B cell (primary cell): ENCODE measurements around the gene BCAR3. TPM values are rescaled to one million over a fixed set of nuclear protein-coding genes. Genes with fewer than 3 reads are reported as not detected.

Source experiments
- ATAC-seq: fragments of 200-7000 bp; cut with Tn5 transposase; one replicate; pipeline ENCODE4 v1.10.0; 2021; ENCODE audit warnings: low read depth, mild to moderate bottlenecking, moderate number of reproducible peaks, moderate library complexity
- CTCF ChIA-PET: fragments of 350-600 bp; sonication (Branson Sonifier 250); formaldehyde crosslinking; loops from one replicate; lab custom pipeline; 2021; ENCODE audit warnings: antibody characterized with exemption, inconsistent platforms; lab: Charles Lee
- POLR2A ChIA-PET: fragments of 350-600 bp; sonication (Branson Sonifier 250); formaldehyde crosslinking; loops from one replicate; lab custom pipeline; 2021; ENCODE audit warnings: antibody characterized with exemption; lab: Charles Lee
- DNase-seq: peaks from one replicate; pipeline ENCODE4 v3.0.0; 2013
- H2AFZ ChIP-seq: 2 replicates; pipeline ENCODE4 v1.6.1; 2012; ENCODE audit warnings: mild to moderate bottlenecking, low read depth, low read length; ENCODE audit not compliant: insufficient read depth, poor library complexity, severe bottlenecking
- H3K27ac ChIP-seq, 2 donors: 1 replicate in 1 of 2; 2 replicates in 1 of 2; pipeline ENCODE4 v1.5.1; 2012 to 2013; ENCODE audit warnings: low read length in 2 of 2, mild to moderate bottlenecking in 2 of 2, moderate library complexity in 1 of 2
- H3K27me3 ChIP-seq, 4 experiments: fragments of 200-600 bp in 1 of 4; sonication (generic) in 1 of 4; replicated peaks in 1 of 4; 1 replicate in 2 of 4; 2 replicates in 2 of 4; pipeline versions ENCODE4 v1.6.1 to v1.7.0; 2013 to 2016; ENCODE audit warnings: low read length in 3 of 4, mild to moderate bottlenecking in 2 of 4, mixed read lengths in 1 of 4, moderate library complexity in 1 of 4; ENCODE audit not compliant: insufficient read depth in 4 of 4, control insufficient read depth in 3 of 4; ENCODE audit errors: control extremely low read depth in 1 of 4
- H3K36me3 ChIP-seq, 2 experiments: replicated peaks in 1 of 2; 1 replicate in 1 of 2; 2 replicates in 1 of 2; pipeline versions ENCODE4 v1.6.1 to v1.7.1; 2013; ENCODE audit warnings: low read length in 1 of 2; ENCODE audit not compliant: insufficient read depth in 2 of 2, control insufficient read depth in 1 of 2; ENCODE audit errors: control extremely low read depth in 1 of 2, extremely low read depth in 1 of 2
- H3K4me1 ChIP-seq, 2 donors: fragments of 200-600 bp in 1 of 2; sonication (generic) in 1 of 2; 1 replicate in 1 of 2; 2 replicates in 1 of 2; pipeline versions ENCODE4 v1.5.1 to v1.6.1; 2013 to 2017; ENCODE audit warnings: low read length in 2 of 2; ENCODE audit not compliant: control insufficient read depth in 2 of 2, insufficient read depth in 2 of 2
- H3K4me2 ChIP-seq: replicated peaks from 2 replicates; pipeline ENCODE3; 2012; ENCODE audit warnings: mild to moderate bottlenecking, low read depth, low read length; ENCODE audit not compliant: poor library complexity, severe bottlenecking
- H3K4me3 ChIP-seq, 5 experiments: fragments of 200-600 bp in 1 of 5; sonication (generic) in 1 of 5; 1 replicate in 3 of 5; 2 replicates in 2 of 5; pipeline versions ENCODE4 v1.5.1 to v1.7.0; 2011 to 2016; ENCODE audit warnings: low read length in 4 of 5, mild to moderate bottlenecking in 4 of 5, low read depth in 2 of 5, control low read depth in 1 of 5, moderate library complexity in 1 of 5; ENCODE audit not compliant: insufficient read depth in 1 of 5; ENCODE audit errors: control extremely low read depth in 1 of 5, extremely low read depth in 1 of 5
- H3K79me2 ChIP-seq: fragments of 200-600 bp; sonication (generic); one replicate; pipeline ENCODE4 v1.6.0; 2016; ENCODE audit warnings: low read length; ENCODE audit not compliant: control insufficient read depth, insufficient read depth
- H3K9ac ChIP-seq: fragments of 200-600 bp; sonication (generic); 2 replicates; pipeline ENCODE4 v1.6.1; 2017; ENCODE audit warnings: mild to moderate bottlenecking, low read length, moderate library complexity
- H3K9me3 ChIP-seq, 3 donors: one replicate each; pipeline versions ENCODE4 v1.6.1 to v1.7.1; 2013; ENCODE audit warnings: low read length in 2 of 3; ENCODE audit not compliant: control insufficient read depth in 2 of 3, insufficient read depth in 1 of 3; ENCODE audit errors: control extremely low read depth in 1 of 3
- H4K20me1 ChIP-seq: 2 replicates; pipeline ENCODE4 v1.6.0; 2012; ENCODE audit warnings: mild to moderate bottlenecking, low read length; ENCODE audit not compliant: insufficient read depth, control insufficient read depth, poor library complexity, severe bottlenecking
- H3K27ac Mint-ChIP-seq: one replicate; pipeline ENCODE4 v1.8.0; 2021; ENCODE audit warnings: mixed read lengths
- H3K27me3 Mint-ChIP-seq: one replicate; pipeline ENCODE4 v1.8.0; 2021; ENCODE audit warnings: mixed read lengths
- H3K4me1 Mint-ChIP-seq: one replicate; pipeline ENCODE4 v1.8.0; 2021; ENCODE audit warnings: mixed read lengths
- H3K4me3 Mint-ChIP-seq: one replicate; pipeline ENCODE4 v1.8.0; 2021; ENCODE audit warnings: mixed read lengths
- H3K9me3 Mint-ChIP-seq: one replicate; pipeline ENCODE4 v1.8.0; 2022; ENCODE audit warnings: mixed read lengths; ENCODE audit not compliant: insufficient read depth
- CTCF ChIP-seq: fragments of 200-600 bp; IDR thresholded peaks from one replicate; pipeline ENCODE4 v1.8.0; 2022; ENCODE audit warnings: antibody characterized with exemption, mild to moderate bottlenecking
- EZH2 ChIP-seq: IDR thresholded peaks from 2 replicates; pipeline ENCODE4 v1.6.1; 2012; ENCODE audit warnings: borderline replicate concordance, low read depth, mild to moderate bottlenecking, moderate library complexity, low read length; ENCODE audit not compliant: insufficient read depth, poor library complexity, severe bottlenecking
- WGBS: methylation state at CpG from one replicate; pipeline ENCODE4 v1.1.5; 2013; ENCODE audit warnings: missing lambda C conversion rate; ENCODE audit not compliant: insufficient coverage; 5-methylcytosine and 5-hydroxymethylcytosine counted together
- intact Hi-C: fragments of 100-400 bp; cut with micrococcal nuclease; formaldehyde crosslinking; loops from one replicate; pipeline ENCODE4 v1.10.0; 2022
- polyA plus RNA-seq: library from polyadenylated mRNA; depleted of rRNA; stranded (reverse); fragments of >200 nt; gene quantifications from 2 replicates; pipeline ENCODE4 v1.2.3, GENCODE V29; 2012
- total RNA-seq, 2 donors: library from RNA; stranded (reverse); fragments of 120-200 nt in 1 of 2; gene quantifications; 1 replicate in 1 of 2; 2 replicates in 1 of 2; pipeline versions ENCODE4 v1.2.3 to v1.2.4, GENCODE V29; 2013 to 2022

The BCAR3 gene
- total and polyA plus RNA-seq, 2 donors (not counting 1 experiment from before 2014, with no cell fraction given) = 6.7 to 13.0 TPM

- no peak overlapping the region for H3K9ac ChIP-seq
- Mint-ChIP-seq H3K9me3 (no peaks in the 10 kb centered on the region), H3K4me1 (peaks cover 13% of the 10 kb centered on the region), H3K27ac (no peak overlapping the region), H3K27me3 (no peaks in the 10 kb centered on the region), H3K4me3 (no peak overlapping the region)
- no peak overlapping the region for H3K4me2 ChIP-seq
- H3K9me3 ChIP-seq = no peaks in the 10 kb centered on the region
- DNase-seq = no peak
- 100% methylated on average over 1 of the region's 1 CpG for WGBS
- H3K27ac ChIP-seq = no peak overlapping the region
- H2AFZ ChIP-seq = no peak overlapping the region
- no peak for ATAC-seq
- intact Hi-C loops = no loop called here
- no peaks in the 10 kb centered on the region for H4K20me1 ChIP-seq
- no peaks in the 10 kb centered on the region for H3K4me1 ChIP-seq
- H3K4me3 ChIP-seq = no peak overlapping the region
- CTCF ChIA-PET = interaction anchor here (1.4 to 24.9 kb wide), 2 partner anchors 10 to 189 kb away, joined by 3 to 858 read pairs; no protein-coding TSS in a partner anchor
- H3K79me2 ChIP-seq = peaks cover 69% of the 10 kb centered on the region
- no peak for TF ChIP-seq EZH2
- TF ChIP-seq CTCF = no peak
- POLR2A ChIA-PET = no interaction called here
- no peaks in the 10 kb centered on the region for H3K36me3 ChIP-seq
- no peaks in the 10 kb centered on the region for H3K27me3 ChIP-seq
These were observed 57.8 kb downstream of the BCAR3 start for GRCh38 chr1:93623875-93624274.

GRCh38 chr1:93623436-93623835, 58.2 kb downstream of the BCAR3 start:
- DNase-seq (no peak), ATAC-seq (no peak)
- no peaks in the 10 kb centered on the region for H3K9me3 Mint-ChIP-seq
- Histone ChIP-seq H3K4me3 (no peak overlapping the region), H3K4me1 (no peaks in the 10 kb centered on the region), H3K27ac (no peak overlapping the region), H3K9me3 (no peaks in the 10 kb centered on the region), H3K79me2 (peaks cover 64% of the 10 kb centered on the region), H3K27me3 (no peaks in the 10 kb centered on the region), H3K4me2 (no peak overlapping the region), H4K20me1 (no peaks in the 10 kb centered on the region), H3K9ac (no peak overlapping the region), H2AFZ (no peak overlapping the region), H3K36me3 (no peaks in the 10 kb centered on the region)
- CTCF ChIA-PET = interaction anchor here (0.7 to 24.9 kb wide), 4 partner anchors 10 to 223 kb away, joined by 3 to 858 read pairs (median 4); partner anchors contain the start of gene BCAR3
- intact Hi-C loops = no loop called here
- peaks cover 15% of the 10 kb centered on the region for H3K4me1 Mint-ChIP-seq
- no peak overlapping the region for H3K4me3 Mint-ChIP-seq
- H3K27ac Mint-ChIP-seq = no peak overlapping the region
- POLR2A ChIA-PET = no interaction called here
- no peaks in the 10 kb centered on the region for H3K27me3 Mint-ChIP-seq
- TF ChIP-seq EZH2 (no peak), CTCF (no peak)
